HG03457 (cell line): ENCODE data around the gene OR2AP1.
"Not testable (repeated sequence)": the region's sequence is repeated elsewhere in the genome, so short reads cannot be mapped to it uniquely, and the experiment has no call there.

Experiments
- ATAC-seq: cut with Tn5 transposase; IDR thresholded peaks from one replicate; pipeline ENCODE4 v1.9.1; 2021; ENCODE audit warnings: moderate number of reproducible peaks; ENCODE audit not compliant: unreplicated experiment

Gene OR2AP1

DNA sequence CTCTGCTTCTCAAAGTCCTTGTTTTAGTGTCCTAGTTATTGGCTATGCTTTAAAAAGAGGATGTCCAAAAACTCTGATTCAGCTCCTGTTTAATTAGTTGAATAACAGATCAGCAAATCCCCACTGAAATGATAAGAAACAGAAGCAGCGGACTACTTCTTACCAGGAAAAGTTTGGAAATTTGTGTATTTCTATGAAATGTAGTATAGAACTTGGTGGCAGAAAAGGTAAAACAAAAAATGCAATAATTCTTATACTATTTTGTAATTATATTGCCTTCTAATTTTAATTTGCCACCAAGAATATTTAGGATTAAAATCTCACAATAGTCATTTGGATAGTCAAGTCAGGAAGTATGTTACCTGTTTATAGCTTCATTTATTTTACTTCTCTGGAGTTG is at the start of gene OR2AP1:
TSS of gene OR2AP1 (plus strand) at position 301 of the 400 bp plus-strand sequence. CDS start 1,947 bp downstream, outside the sequence.
- no peak for ATAC-seq

DNA sequence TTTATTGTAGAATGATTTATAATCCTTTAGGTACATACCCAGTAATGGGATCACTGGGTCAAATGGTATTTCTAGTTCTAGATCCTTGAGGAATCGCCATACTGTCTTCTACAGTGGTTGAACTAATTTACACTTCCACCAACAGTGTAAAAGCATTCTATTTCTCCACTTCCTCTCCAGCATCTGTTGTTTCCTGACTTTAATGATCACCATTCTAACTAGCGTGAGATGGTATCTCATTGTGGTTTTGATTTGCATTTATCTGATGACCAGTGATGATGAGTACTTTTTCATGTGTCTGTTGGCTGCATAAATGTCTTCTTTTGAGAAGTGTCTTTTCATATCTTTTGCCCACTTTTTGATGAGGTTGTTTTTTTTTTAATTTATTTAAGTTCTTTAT is 24.0 kb upstream of the OR2AP1 start:
- not testable (repeated sequence) for ATAC-seq

- no peak for ATAC-seq
Measured at GRCh38 chr12:55548756-55549155, 23.5 kb upstream of the OR2AP1 start.

- ATAC-seq, result no peak
Measured at GRCh38 chr12:55549302-55549701, 23.0 kb upstream of the OR2AP1 start, which contains the start of gene OR6C4. Gene OR6C4 (plus strand): TSS chr12:55549602. CDS start chr12:55551227, 1,625 bp downstream.

DNA sequence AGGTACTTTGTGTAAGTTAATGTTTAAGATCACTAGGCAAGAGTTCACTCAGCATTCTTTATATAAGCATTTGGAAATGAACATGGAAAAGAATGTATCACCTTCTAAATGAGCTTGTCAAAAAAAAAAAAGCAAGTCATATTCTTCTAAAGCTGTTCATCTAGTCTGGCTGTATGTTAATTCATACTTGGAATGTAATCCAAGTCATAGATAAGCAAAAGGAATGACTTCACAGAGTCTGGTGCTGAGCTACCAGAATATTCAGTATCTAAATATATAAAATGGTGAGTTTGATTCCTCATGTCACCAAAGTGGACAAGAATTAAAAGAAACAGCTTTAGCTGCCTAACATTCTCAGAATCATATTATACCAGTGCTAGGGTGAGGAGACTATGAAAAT is 18.0 kb upstream of the OR2AP1 start:
- no peak for ATAC-seq

GRCh38 chr12:55570060-55570459 is 2.2 kb upstream of the OR2AP1 start:
- not testable (repeated sequence) for ATAC-seq

GRCh38 chr12:55570689-55571088 is 1.6 kb upstream of the OR2AP1 start:
- ATAC-seq, result not testable (repeated sequence)

DNA sequence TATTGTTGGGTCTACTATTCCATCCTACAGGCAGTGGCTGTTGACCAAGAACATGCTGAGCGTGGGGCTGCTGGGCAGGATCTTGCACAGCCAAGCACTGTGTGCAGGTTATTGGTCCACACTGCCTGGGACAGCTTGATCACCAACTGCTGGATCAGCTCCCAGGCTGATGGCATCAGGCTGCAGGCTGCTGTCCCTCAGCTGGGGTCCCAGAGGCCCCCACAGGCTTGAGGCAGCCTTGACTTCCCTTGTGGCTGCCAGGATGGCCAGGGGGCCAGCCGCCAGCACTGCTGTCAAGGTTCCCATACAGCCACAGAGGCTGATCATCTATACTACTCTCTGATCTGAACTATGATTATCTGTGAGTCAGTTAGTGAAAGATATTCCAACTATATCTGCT is 9.8 kb downstream of the OR2AP1 start:
- no peak for ATAC-seq

DNA sequence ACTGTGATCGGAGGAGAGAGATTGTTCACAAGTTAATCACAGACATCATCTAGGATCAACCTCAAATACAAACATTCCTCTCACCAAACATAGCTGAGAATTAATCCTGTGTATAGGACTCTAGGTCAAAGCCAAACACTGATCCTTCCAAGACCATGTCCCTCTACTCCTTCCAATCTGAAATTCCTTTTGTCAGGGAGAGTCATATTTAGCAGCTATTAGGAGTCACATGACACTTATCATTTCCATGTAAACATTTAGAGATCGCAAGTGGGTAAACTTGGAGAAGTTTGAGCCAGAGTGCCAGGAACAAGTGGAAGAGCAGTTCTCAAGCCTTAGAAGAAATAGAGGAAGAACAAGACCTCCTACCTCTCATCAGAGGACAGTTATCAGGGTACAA is 13.5 kb downstream of the OR2AP1 start:
- ATAC-seq, result no peak

- not testable (repeated sequence) for ATAC-seq
Measured at GRCh38 chr12:55590152-55590551, 17.9 kb downstream of the OR2AP1 start.

- ATAC-seq, result no peak
Measured at GRCh38 chr12:55607821-55608594, 35.7 kb downstream of the OR2AP1 start.

GRCh38 chr12:55610598-55610997 is 38.3 kb downstream of the OR2AP1 start:
- ATAC-seq, result no peak

- no peak for ATAC-seq
Measured at GRCh38 chr12:55612646-55613045, 40.4 kb downstream of the OR2AP1 start.

- ATAC-seq, result no peak
Measured at GRCh38 chr12:55614764-55615163, 42.5 kb downstream of the OR2AP1 start.

- peak; percentile 75 for ATAC-seq
Measured at GRCh38 chr12:55619354-55620138, 47.3 kb downstream of the OR2AP1 start.

DNA sequence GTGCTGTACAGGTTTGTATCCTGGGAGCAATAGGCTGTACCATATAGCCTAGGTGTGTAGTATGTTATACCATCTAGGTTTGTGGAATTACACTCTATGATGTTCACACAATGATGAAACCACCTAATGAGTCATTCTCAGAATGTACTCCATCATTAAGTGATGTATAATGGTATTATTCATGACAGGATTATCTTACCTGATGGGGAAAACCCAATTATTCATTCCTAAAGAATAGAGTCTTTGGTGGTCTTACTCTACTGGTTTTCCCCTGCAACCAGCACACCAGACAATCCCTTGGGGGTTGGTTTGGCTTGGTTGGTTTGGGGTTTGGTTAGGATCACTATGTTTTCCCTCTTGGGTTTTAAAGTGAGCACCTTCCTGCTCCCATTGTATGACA is 51.8 kb downstream of the OR2AP1 start:
- peak; percentile 63 for ATAC-seq
